Neural cell (in vitro differentiated cells): Measurements from ENCODE around the gene MEAF6. TPM values are rescaled to one million over a fixed set of nuclear protein-coding genes. Genes with fewer than 3 reads are reported as not detected.
A peak's percentile ranks its signal among the peaks of the same experiment; 100 is the strongest.

Source experiments
- H2AFZ ChIP-seq: fragments of 200-600, 300-800 bp; sonication (generic), shearing (Covaris generic); 2 replicates; pipeline ENCODE4 v1.6.0; 2014; ENCODE audit warnings: low read depth, mild to moderate bottlenecking, antibody characterized with exemption, low read length, moderate library complexity
- H3F3A ChIP-seq: fragments of 200-600 bp; shearing (Covaris generic); 2 replicates; pipeline ENCODE4 v1.6.1; 2016; ENCODE audit warnings: mild to moderate bottlenecking, moderate library complexity, mixed read lengths, antibody characterized with exemption, low read length; ENCODE audit not compliant: insufficient read depth, poor library complexity, severe bottlenecking
- H3K27ac ChIP-seq: fragments of 200-600, 300-800 bp; sonication (generic), shearing (Covaris generic); 2 replicates; pipeline ENCODE4 v1.5.1; 2014; ENCODE audit warnings: mild to moderate bottlenecking, low read length, moderate library complexity
- H3K27me3 ChIP-seq: fragments of 300-800, 200-600 bp; sonication (generic), shearing (Covaris generic); 2 replicates; pipeline ENCODE4 v1.6.0; 2014; ENCODE audit warnings: mild to moderate bottlenecking, low read depth, low read length, moderate library complexity; ENCODE audit not compliant: insufficient read depth
- H3K36me3 ChIP-seq: fragments of 300-800, 200-600 bp; sonication (generic), shearing (Covaris generic); 2 replicates; pipeline ENCODE4 v1.5.1; 2014; ENCODE audit warnings: mild to moderate bottlenecking, antibody characterized with exemption, low read length, moderate library complexity; ENCODE audit not compliant: insufficient read depth
- H3K4me2 ChIP-seq: fragments of 300-800, 200-600 bp; sonication (generic), shearing (Covaris generic); 2 replicates; pipeline ENCODE4 v1.6.0; 2014; ENCODE audit warnings: mild to moderate bottlenecking, low read length
- H3K4me3 ChIP-seq: fragments of 300-800, 200-600 bp; sonication (generic), shearing (Covaris generic); 2 replicates; pipeline ENCODE4 v1.5.1; 2014; ENCODE audit warnings: mild to moderate bottlenecking, low read length, moderate library complexity
- H3K79me2 ChIP-seq: fragments of 200-600 bp; shearing (Covaris generic); replicated peaks from 2 replicates; pipeline ENCODE4 v1.6.0; 2014; ENCODE audit warnings: mild to moderate bottlenecking, low read length, moderate library complexity; ENCODE audit not compliant: insufficient read depth
- H3K9ac ChIP-seq: fragments of 300-800, 200-600 bp; sonication (generic), shearing (Covaris generic); 2 replicates; pipeline ENCODE4 v1.6.1; 2016; ENCODE audit warnings: mild to moderate bottlenecking, low read length, mixed read lengths
- H3K9me2 ChIP-seq: fragments of 200-600 bp; shearing (Covaris generic); 2 replicates; pipeline ENCODE4 v1.6.1; 2016; ENCODE audit warnings: mild to moderate bottlenecking, low read length, mixed read lengths; ENCODE audit not compliant: insufficient read depth
- H3K9me3 ChIP-seq: fragments of 200-600, 300-800 bp; sonication (generic), shearing (Covaris generic); 2 replicates; pipeline ENCODE4 v1.6.1; 2016; ENCODE audit warnings: mild to moderate bottlenecking, mixed run types, low read length, moderate library complexity, mixed read lengths
- H4K20me1 ChIP-seq: fragments of 200-600 bp; shearing (Covaris generic); 2 replicates; pipeline ENCODE4 v1.6.1; 2016; ENCODE audit warnings: mild to moderate bottlenecking, mixed run types; ENCODE audit not compliant: insufficient read depth
- EP300 ChIP-seq: fragments of 450-650 bp; conservative IDR thresholded peaks from 2 replicates; pipeline ENCODE4 v1.6.1; 2014; ENCODE audit warnings: antibody characterized with exemption, mild to moderate bottlenecking, moderate library complexity; ENCODE audit not compliant: poor library complexity, severe bottlenecking
- EZH2 ChIP-seq: fragments of 200-600, 300-800 bp; shearing (Covaris generic), sonication (generic); IDR thresholded peaks from 2 replicates; pipeline ENCODE4 v1.6.1; 2014; ENCODE audit warnings: antibody characterized with exemption, low read length, borderline replicate concordance, mild to moderate bottlenecking; ENCODE audit not compliant: insufficient read depth, poor library complexity, severe bottlenecking
- MXI1 ChIP-seq: fragments of 450-650 bp; conservative IDR thresholded peaks from 2 replicates; pipeline ENCODE4 v1.6.1; 2014; ENCODE audit warnings: antibody characterized with exemption, mild to moderate bottlenecking; ENCODE audit not compliant: poor library complexity, severe bottlenecking
- POLR2AphosphoS5 ChIP-seq: IDR thresholded peaks from 2 replicates; pipeline ENCODE4 v1.6.1; 2012
- RAD21 ChIP-seq: fragments of 450-650 bp; conservative IDR thresholded peaks from 2 replicates; pipeline ENCODE4 v1.6.1; 2014; ENCODE audit warnings: antibody characterized with exemption, mild to moderate bottlenecking, moderate library complexity
- SMC3 ChIP-seq: fragments of 450-650 bp; conservative IDR thresholded peaks from 2 replicates; pipeline ENCODE4 v1.6.1; 2014; ENCODE audit warnings: antibody characterized with exemption, mild to moderate bottlenecking, moderate library complexity; ENCODE audit not compliant: poor library complexity
- TAF1 ChIP-seq: IDR thresholded peaks from 2 replicates; pipeline ENCODE4 v1.6.1; 2012; ENCODE audit warnings: low read depth
- polyA plus RNA-seq: library from polyadenylated mRNA; depleted of rRNA; stranded (reverse); fragments of >200 nt; gene quantifications from 2 replicates; pipeline ENCODE4 v1.2.3, GENCODE V29; 2014
- TF ChIP-seq, protein P1 (sequence below): fragments of 450-650 bp; IDR thresholded peaks from 2 replicates; pipeline ENCODE4 v1.5.1; 2014; ENCODE audit warnings: antibody characterized with exemption, mild to moderate bottlenecking, moderate library complexity; ENCODE audit not compliant: poor library complexity, severe bottlenecking
- TF ChIP-seq, protein P2 (sequence below): IDR thresholded peaks from 2 replicates; pipeline ENCODE4 v1.6.1; 2012; ENCODE audit warnings: borderline replicate concordance

MEAF6 gene
- polyA plus RNA-seq, 1 donor from 2014 or later, result 351 TPM

DNA sequence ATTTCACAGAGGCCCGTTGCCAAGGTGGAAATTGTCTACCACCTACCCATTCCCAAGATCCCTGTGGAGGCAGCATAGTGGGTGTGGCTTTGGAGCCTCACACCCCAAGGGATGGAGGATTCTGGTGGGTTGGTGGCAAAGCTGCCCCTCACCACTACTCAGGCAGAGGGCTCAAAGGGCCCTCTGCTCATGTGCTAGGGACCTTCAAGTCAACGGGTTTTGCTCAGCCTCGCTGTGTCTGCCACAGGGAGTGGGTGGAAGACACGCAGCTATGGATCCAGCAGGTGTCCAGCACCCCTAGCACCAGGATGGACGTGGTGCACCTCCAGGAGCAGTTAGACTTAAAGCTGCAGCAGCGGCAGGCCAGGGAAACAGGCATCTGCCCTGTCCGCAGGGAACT is 44.5 kb upstream of the MEAF6 start:
- H4K20me1 ChIP-seq, result no peaks in the 10 kb centered on the region
- no peaks in the 10 kb centered on the region for H3K9me2 ChIP-seq
- peaks cover 12% of the 10 kb centered on the region for H3K79me2 ChIP-seq
- H3K36me3 ChIP-seq, result no peaks in the 10 kb centered on the region
- no peak overlapping the region for H3K4me3 ChIP-seq
- H3K27ac ChIP-seq, result no peak overlapping the region
- no peak overlapping the region for H2AFZ ChIP-seq
- no peak overlapping the region for H3K9ac ChIP-seq
- H3K9me3 ChIP-seq, result no peaks in the 10 kb centered on the region
- no peaks in the 10 kb centered on the region for H3K27me3 ChIP-seq
- H3F3A ChIP-seq, result no peaks in the 10 kb centered on the region
- H3K4me2 ChIP-seq, result no peak overlapping the region
- TF ChIP-seq EZH2 (no peak), POLR2AphosphoS5 (no peak), RAD21 (no peak), MXI1 (no peak)
- TF ChIP-seq, protein P1, sequence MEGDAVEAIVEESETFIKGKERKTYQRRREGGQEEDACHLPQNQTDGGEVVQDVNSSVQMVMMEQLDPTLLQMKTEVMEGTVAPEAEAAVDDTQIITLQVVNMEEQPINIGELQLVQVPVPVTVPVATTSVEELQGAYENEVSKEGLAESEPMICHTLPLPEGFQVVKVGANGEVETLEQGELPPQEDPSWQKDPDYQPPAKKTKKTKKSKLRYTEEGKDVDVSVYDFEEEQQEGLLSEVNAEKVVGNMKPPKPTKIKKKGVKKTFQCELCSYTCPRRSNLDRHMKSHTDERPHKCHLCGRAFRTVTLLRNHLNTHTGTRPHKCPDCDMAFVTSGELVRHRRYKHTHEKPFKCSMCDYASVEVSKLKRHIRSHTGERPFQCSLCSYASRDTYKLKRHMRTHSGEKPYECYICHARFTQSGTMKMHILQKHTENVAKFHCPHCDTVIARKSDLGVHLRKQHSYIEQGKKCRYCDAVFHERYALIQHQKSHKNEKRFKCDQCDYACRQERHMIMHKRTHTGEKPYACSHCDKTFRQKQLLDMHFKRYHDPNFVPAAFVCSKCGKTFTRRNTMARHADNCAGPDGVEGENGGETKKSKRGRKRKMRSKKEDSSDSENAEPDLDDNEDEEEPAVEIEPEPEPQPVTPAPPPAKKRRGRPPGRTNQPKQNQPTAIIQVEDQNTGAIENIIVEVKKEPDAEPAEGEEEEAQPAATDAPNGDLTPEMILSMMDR, result no peak
- TF ChIP-seq, protein P2, sequence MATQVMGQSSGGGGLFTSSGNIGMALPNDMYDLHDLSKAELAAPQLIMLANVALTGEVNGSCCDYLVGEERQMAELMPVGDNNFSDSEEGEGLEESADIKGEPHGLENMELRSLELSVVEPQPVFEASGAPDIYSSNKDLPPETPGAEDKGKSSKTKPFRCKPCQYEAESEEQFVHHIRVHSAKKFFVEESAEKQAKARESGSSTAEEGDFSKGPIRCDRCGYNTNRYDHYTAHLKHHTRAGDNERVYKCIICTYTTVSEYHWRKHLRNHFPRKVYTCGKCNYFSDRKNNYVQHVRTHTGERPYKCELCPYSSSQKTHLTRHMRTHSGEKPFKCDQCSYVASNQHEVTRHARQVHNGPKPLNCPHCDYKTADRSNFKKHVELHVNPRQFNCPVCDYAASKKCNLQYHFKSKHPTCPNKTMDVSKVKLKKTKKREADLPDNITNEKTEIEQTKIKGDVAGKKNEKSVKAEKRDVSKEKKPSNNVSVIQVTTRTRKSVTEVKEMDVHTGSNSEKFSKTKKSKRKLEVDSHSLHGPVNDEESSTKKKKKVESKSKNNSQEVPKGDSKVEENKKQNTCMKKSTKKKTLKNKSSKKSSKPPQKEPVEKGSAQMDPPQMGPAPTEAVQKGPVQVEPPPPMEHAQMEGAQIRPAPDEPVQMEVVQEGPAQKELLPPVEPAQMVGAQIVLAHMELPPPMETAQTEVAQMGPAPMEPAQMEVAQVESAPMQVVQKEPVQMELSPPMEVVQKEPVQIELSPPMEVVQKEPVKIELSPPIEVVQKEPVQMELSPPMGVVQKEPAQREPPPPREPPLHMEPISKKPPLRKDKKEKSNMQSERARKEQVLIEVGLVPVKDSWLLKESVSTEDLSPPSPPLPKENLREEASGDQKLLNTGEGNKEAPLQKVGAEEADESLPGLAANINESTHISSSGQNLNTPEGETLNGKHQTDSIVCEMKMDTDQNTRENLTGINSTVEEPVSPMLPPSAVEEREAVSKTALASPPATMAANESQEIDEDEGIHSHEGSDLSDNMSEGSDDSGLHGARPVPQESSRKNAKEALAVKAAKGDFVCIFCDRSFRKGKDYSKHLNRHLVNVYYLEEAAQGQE, result no peak

- Histone ChIP-seq H3K4me3 (peak overlapping the region; percentile 75), H3K4me2 (no peak overlapping the region), H3K9ac (no peak overlapping the region), H3F3A (no peaks in the 10 kb centered on the region), H3K27me3 (no peaks in the 10 kb centered on the region), H2AFZ (no peak overlapping the region), H3K9me2 (no peaks in the 10 kb centered on the region), H3K79me2 (peaks cover 19% of the 10 kb centered on the region), H3K9me3 (no peaks in the 10 kb centered on the region), H3K36me3 (no peaks in the 10 kb centered on the region), H3K27ac (no peak overlapping the region), H4K20me1 (no peaks in the 10 kb centered on the region)
- TF ChIP-seq EZH2 (no peak), SMC3 (no peak), POLR2AphosphoS5 (no peak), EP300 (no peak), TAF1 (no peak), MXI1 (no peak), RAD21 (no peak)
- TF ChIP-seq, protein P2, result no peak
- TF ChIP-seq, protein P1, result no peak
These were observed 43.8 kb upstream of the MEAF6 start for GRCh38 chr1:37558411-37558810.
